HCT116 (cell line): Measurements from ENCODE around the gene TMOD4.

Source experiments
- CBX3 ChIP-seq: IDR thresholded peaks from 2 replicates; pipeline ENCODE4 v1.6.1; 2012; ENCODE audit warnings: low read depth
- EGR1 ChIP-seq: IDR thresholded peaks from 2 replicates; pipeline ENCODE4 v1.6.1; 2012; ENCODE audit warnings: low read depth
- EZH2 ChIP-seq: fragments of 200-600 bp; sonication (generic); IDR thresholded peaks from 2 replicates; pipeline ENCODE4 v1.6.1; 2017; ENCODE audit warnings: antibody characterized with exemption, mixed run types
- EZH2phosphoT487 ChIP-seq: fragments of 200-600 bp; IDR thresholded peaks from 2 replicates; pipeline ENCODE4 v1.6.1; 2018; ENCODE audit warnings: antibody characterized with exemption, borderline replicate concordance
- JUND ChIP-seq: IDR thresholded peaks from 2 replicates; pipeline ENCODE4 v1.6.1; 2012
- POLR2A ChIP-seq: IDR thresholded peaks from 2 replicates; pipeline ENCODE4 v1.7.0; 2011; ENCODE audit warnings: borderline replicate concordance; ENCODE audit not compliant: insufficient read depth, insufficient read length; ENCODE audit errors: extremely low read depth
- POLR2AphosphoS5 ChIP-seq: IDR thresholded peaks from 2 replicates; pipeline ENCODE4 v1.6.1; 2011; ENCODE audit warnings: mild to moderate bottlenecking, low read depth, low read length, moderate library complexity
- RAD21 ChIP-seq: IDR thresholded peaks from 2 replicates; pipeline ENCODE4 v1.6.1; 2012; ENCODE audit warnings: low read depth, mild to moderate bottlenecking
- REST ChIP-seq: IDR thresholded peaks from 2 replicates; pipeline ENCODE4 v1.6.1; 2012; ENCODE audit warnings: low read depth
- SRF ChIP-seq: IDR thresholded peaks from 2 replicates; pipeline ENCODE4 v1.6.1; 2012; ENCODE audit warnings: low read depth
- TCF7L2 ChIP-seq: IDR thresholded peaks from 2 replicates; pipeline ENCODE4 v1.7.0; 2011; ENCODE audit warnings: borderline replicate concordance, inconsistent platforms; ENCODE audit not compliant: insufficient read depth, insufficient read length; ENCODE audit errors: extremely low read depth
- YY1 ChIP-seq: IDR thresholded peaks from 2 replicates; pipeline ENCODE4 v1.6.1; 2011; ENCODE audit warnings: low read length, low read depth, moderate library complexity, mild to moderate bottlenecking; ENCODE audit not compliant: insufficient replicate concordance; ENCODE audit errors: extremely low read depth
- ZNF274 ChIP-seq: fragments of 200-500 bp; sonication (Bioruptor generic); IDR thresholded peaks from 2 replicates; pipeline ENCODE4 v1.6.1; 2014; ENCODE audit warnings: mild to moderate bottlenecking, low read depth, low read length, inconsistent platforms
- TF ChIP-seq, protein P1 (sequence below), 3 experiments: fragments of 200-600 bp in 1 of 3; sonication (generic) in 1 of 3; IDR thresholded peaks in 2 of 3; conservative IDR thresholded peaks in 1 of 3; 2 replicates each; pipeline ENCODE4 v1.5.1; 2012 to 2017; ENCODE audit warnings: low read depth in 2 of 3, low read length in 2 of 3, antibody characterized with exemption in 1 of 3, borderline replicate concordance in 1 of 3, control low read depth in 1 of 3, mild to moderate bottlenecking in 1 of 3, mixed read lengths in 1 of 3, mixed run types in 1 of 3, moderate library complexity in 1 of 3; ENCODE audit not compliant: insufficient read depth in 1 of 3

GRCh38 chr1:151144474-151145303 lies 31.1 kb downstream of the TMOD4 start:
- TF ChIP-seq, protein P1, sequence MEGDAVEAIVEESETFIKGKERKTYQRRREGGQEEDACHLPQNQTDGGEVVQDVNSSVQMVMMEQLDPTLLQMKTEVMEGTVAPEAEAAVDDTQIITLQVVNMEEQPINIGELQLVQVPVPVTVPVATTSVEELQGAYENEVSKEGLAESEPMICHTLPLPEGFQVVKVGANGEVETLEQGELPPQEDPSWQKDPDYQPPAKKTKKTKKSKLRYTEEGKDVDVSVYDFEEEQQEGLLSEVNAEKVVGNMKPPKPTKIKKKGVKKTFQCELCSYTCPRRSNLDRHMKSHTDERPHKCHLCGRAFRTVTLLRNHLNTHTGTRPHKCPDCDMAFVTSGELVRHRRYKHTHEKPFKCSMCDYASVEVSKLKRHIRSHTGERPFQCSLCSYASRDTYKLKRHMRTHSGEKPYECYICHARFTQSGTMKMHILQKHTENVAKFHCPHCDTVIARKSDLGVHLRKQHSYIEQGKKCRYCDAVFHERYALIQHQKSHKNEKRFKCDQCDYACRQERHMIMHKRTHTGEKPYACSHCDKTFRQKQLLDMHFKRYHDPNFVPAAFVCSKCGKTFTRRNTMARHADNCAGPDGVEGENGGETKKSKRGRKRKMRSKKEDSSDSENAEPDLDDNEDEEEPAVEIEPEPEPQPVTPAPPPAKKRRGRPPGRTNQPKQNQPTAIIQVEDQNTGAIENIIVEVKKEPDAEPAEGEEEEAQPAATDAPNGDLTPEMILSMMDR (IDR thresholded peaks at IDR 0.05 in 2 of 3, conservative IDR thresholded peaks at IDR 0.05 in 1 of 3; ENCODE audit: borderline replicate concordance in 1 of 3, insufficient read depth in 1 of 3, low read depth in 2 of 3, low read length in 2 of 3) = no peak
- TF ChIP-seq POLR2A (no peak), RAD21 (no peak), EZH2 (no peak), EZH2phosphoT487 (no peak), CBX3 (no peak), REST (no peak), ZNF274 (no peak), TCF7L2 (no peak), EGR1 (no peak), JUND (no peak), POLR2AphosphoS5 (no peak), SRF (no peak), YY1 (no peak)
